Measurements from ENCODE around the gene MSANTD2.
A peak's percentile ranks its signal among the peaks of the same experiment; 100 is the strongest.

DNA sequence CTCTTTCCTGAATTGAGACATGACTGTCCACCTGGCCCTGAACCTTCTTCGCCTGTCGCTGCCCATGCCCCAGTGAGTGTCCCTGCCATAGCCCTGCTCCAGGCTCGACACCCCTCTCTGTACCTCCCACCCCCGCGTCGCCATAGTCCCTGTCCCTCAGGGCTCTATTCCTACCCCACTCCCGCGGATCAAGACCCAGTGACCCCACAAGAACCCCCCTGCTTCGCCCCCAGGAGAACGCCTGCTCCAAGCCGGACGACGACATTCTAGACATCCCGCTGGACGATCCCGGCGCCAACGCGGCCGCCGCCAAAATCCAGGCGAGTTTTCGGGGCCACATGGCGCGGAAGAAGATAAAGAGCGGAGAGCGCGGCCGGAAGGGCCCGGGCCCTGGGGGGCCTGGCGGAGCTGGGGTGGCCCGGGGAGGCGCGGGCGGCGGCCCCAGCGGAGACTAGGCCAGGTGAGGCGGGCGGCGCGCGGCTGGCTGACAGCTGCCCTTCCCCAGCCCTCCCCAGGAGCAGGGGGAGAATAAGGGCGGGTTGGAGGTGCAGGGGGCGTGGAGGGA, 54.9 kb downstream of the MSANTD2 start:
- TF ChIP-seq, protein P1, sequence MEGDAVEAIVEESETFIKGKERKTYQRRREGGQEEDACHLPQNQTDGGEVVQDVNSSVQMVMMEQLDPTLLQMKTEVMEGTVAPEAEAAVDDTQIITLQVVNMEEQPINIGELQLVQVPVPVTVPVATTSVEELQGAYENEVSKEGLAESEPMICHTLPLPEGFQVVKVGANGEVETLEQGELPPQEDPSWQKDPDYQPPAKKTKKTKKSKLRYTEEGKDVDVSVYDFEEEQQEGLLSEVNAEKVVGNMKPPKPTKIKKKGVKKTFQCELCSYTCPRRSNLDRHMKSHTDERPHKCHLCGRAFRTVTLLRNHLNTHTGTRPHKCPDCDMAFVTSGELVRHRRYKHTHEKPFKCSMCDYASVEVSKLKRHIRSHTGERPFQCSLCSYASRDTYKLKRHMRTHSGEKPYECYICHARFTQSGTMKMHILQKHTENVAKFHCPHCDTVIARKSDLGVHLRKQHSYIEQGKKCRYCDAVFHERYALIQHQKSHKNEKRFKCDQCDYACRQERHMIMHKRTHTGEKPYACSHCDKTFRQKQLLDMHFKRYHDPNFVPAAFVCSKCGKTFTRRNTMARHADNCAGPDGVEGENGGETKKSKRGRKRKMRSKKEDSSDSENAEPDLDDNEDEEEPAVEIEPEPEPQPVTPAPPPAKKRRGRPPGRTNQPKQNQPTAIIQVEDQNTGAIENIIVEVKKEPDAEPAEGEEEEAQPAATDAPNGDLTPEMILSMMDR (IDR thresholded peaks at IDR 0.05; ENCODE audit: insufficient read depth, low read depth, low read length), result no peak
- TF ChIP-seq EZH2 (IDR thresholded peaks at IDR 0.05; ENCODE audit: insufficient read depth, low read length), result peak; percentile 74
